Thoracic aorta (tissue), 2 donors: ENCODE data around the gene HMMR. TPM values are rescaled to one million over a fixed set of nuclear protein-coding genes. Genes with fewer than 3 reads are reported as not detected.
A peak's percentile ranks its signal among the peaks of the same experiment; 100 is the strongest.

Source experiments
- ATAC-seq: fragments of 150-250 bp; one replicate; pipeline ENCODE4 v1.8.0; 2017; ENCODE audit warnings: low read depth; ENCODE audit not compliant: insufficient number of reproducible peaks, low FRiP score
- DNase-seq: peaks from one replicate; pipeline ENCODE4 v3.0.0-alpha.2; 2020; ENCODE audit warnings: low spot score
- H3K27ac ChIP-seq, 2 donors: fragments of 200-600 bp; sonication (generic); 1 replicate in 1 of 2; 2 replicates in 1 of 2; pipeline ENCODE4 v1.5.1; 2016; ENCODE audit warnings: mild to moderate bottlenecking in 2 of 2, moderate library complexity in 2 of 2
- H3K27me3 ChIP-seq: fragments of 200-600 bp; sonication (generic); replicated peaks from 2 replicates; pipeline ENCODE4 v1.6.0; 2016; ENCODE audit warnings: mild to moderate bottlenecking; ENCODE audit not compliant: insufficient read depth
- H3K36me3 ChIP-seq: fragments of 200-600 bp; sonication (generic); one replicate; pipeline ENCODE4 v1.5.1; 2016
- H3K4me1 ChIP-seq, 2 donors: fragments of 200-600 bp; sonication (generic); 1 replicate in 1 of 2; 2 replicates in 1 of 2; pipeline versions ENCODE4 v1.5.1 to v1.6.0; 2016; ENCODE audit warnings: low read depth in 2 of 2, mild to moderate bottlenecking in 1 of 2; ENCODE audit not compliant: control insufficient read depth in 1 of 2
- H3K4me3 ChIP-seq: fragments of 200-600 bp; sonication (generic); 2 replicates; pipeline ENCODE4 v1.5.1; 2016; ENCODE audit warnings: mild to moderate bottlenecking
- H3K9me3 ChIP-seq: fragments of 200-600 bp; sonication (generic); 2 replicates; pipeline ENCODE4 v1.5.1; 2016
- CTCF ChIP-seq: fragments of 200-600 bp; sonication (generic); IDR thresholded peaks from one replicate; pipeline ENCODE4 v1.5.1; 2019; ENCODE audit warnings: antibody characterized with exemption
- total RNA-seq, 2 donors: library from RNA; depleted of rRNA; stranded (reverse); fragments of >200 nt; gene quantifications; one replicate each; pipeline versions ENCODE4 v1.1.0 to v1.2.3, GENCODE V29; 2016

The HMMR gene
- total RNA-seq, 2 donors from 2014 or later, result 1.1 TPM; not detected in 1

DNA sequence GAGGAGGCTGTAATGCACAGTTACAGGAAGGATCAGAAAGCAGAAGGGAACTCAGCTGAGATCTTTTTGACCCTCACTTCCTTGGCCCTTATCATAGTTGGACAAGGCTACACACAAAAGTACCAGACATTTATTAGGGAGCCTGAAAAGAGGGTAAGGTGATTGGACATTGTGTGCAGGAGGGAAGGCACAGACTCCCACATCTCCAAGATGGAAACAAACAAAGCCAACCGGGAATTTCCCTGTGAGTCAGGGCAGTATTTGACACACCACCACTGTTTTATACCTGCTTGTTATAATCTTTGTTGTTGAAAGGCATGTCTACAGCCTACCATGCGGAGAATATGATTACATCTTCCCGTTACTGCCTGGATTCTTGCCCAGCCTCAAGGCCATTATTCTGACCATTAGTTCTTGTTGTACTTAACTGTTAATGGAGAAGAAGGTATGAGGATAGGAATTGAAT lies 26.0 kb upstream of the HMMR start:
- Histone ChIP-seq H3K4me3 (no peak overlapping the region), H3K27ac (no peak overlapping the region), H3K4me1 (peaks cover 11 to 17% of the 10 kb centered on the region in 2 donors), H3K36me3 (no peaks in the 10 kb centered on the region), H3K27me3 (no peaks in the 10 kb centered on the region), H3K9me3 (no peaks in the 10 kb centered on the region)
- ATAC-seq (no peak), DNase-seq (no peak)
- no peak for TF ChIP-seq CTCF

GRCh38 chr5:163436515-163436914 lies 23.9 kb upstream of the HMMR start:
- no peak for TF ChIP-seq CTCF
- DNase-seq (no peak), ATAC-seq (no peak)
- Histone ChIP-seq H3K4me3 (peak overlapping the region; percentile 98), H3K4me1 (peaks cover 22 to 33% of the 10 kb centered on the region in 2 donors), H3K27me3 (no peaks in the 10 kb centered on the region), H3K36me3 (no peaks in the 10 kb centered on the region), H3K9me3 (no peaks in the 10 kb centered on the region), H3K27ac (peak overlapping the region; percentile 92 to 93)

DNA sequence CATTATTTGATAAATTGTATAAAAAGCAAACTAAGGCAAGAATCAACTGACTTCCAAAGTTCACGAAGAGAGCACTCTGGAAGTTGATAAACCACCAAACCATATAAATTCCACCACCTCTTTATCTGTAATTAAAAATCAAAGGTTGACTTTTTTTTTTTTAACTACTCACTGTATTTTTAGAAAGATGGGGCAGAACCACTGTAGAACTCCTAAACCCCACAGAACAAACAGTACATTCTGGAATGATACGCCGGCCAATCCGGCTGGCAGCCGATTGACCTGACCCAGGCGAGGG lies 23.5 kb upstream of the HMMR start:
- no peak for TF ChIP-seq CTCF

GRCh38 chr5:163437309-163438182 lies 22.9 kb upstream of the HMMR start, which contains the start of gene CCNG1:
CCNG1 (plus strand) TSS chr5:163437595; CDS start chr5:163439257, 1,662 bp downstream.
- TF ChIP-seq CTCF, result peak; percentile 21
- H3K27me3 ChIP-seq, result no peaks in the 10 kb centered on the region
- H3K4me3 ChIP-seq, result peak within 1 kb of the TSS; percentile 98
- ATAC-seq (peak; percentile 96), DNase-seq (peak; percentile 85)
- H3K27ac ChIP-seq, result peak within 1 kb of the TSS; percentile 92 to 93
- peaks cover 7% of the 10 kb centered on the region for H3K36me3 ChIP-seq
- H3K4me1 ChIP-seq, result peaks cover 22 to 33% of the 10 kb centered on the region in 2 donors
- no peaks in the 10 kb centered on the region for H3K9me3 ChIP-seq

More for the DNA sequence above, 23.5 kb upstream of the HMMR start:
- no peaks in the 10 kb centered on the region for H3K27me3 ChIP-seq
- peaks cover 1% of the 10 kb centered on the region for H3K36me3 ChIP-seq
- no peaks in the 10 kb centered on the region for H3K9me3 ChIP-seq
- peaks cover 22 to 33% of the 10 kb centered on the region in 2 donors for H3K4me1 ChIP-seq
- ATAC-seq (no peak), DNase-seq (no peak)
- peak overlapping the region; percentile 92 to 93 for H3K27ac ChIP-seq
- H3K4me3 ChIP-seq, result peak overlapping the region; percentile 98

- H3K4me1 ChIP-seq, result peaks cover 22 to 33% of the 10 kb centered on the region in 2 donors
- DNase-seq (no peak), ATAC-seq (no peak)
- H3K27me3 ChIP-seq, result no peaks in the 10 kb centered on the region
- H3K27ac ChIP-seq, result no peak overlapping the region
- TF ChIP-seq CTCF, result no peak
- no peaks in the 10 kb centered on the region for H3K9me3 ChIP-seq
- peaks cover 16% of the 10 kb centered on the region for H3K36me3 ChIP-seq
- peak overlapping the region; percentile 98 for H3K4me3 ChIP-seq
Measured at GRCh38 chr5:163439092-163439425, 21.4 kb upstream of the HMMR start.
